Fibroblast of lung (primary cell): ENCODE measurements around the gene PSD4. TPM values are rescaled to one million over a fixed set of nuclear protein-coding genes. Genes with fewer than 3 reads are reported as not detected.

ENCODE experiments used
- DNase-seq, 2 donors: peaks; one replicate each; pipeline versions ENCODE4 v3.0.0 to v3.0.0-alpha.2; 2010; ENCODE audit warnings: low read depth in 2 of 2
- H2AFZ ChIP-seq: 2 replicates; pipeline ENCODE4 v1.5.1; 2012; ENCODE audit warnings: low read length, control low read depth, inconsistent platforms
- H3K27ac ChIP-seq: 2 replicates; pipeline ENCODE4 v1.5.1; 2011; ENCODE audit warnings: low read length, control low read depth; ENCODE audit not compliant: insufficient read depth
- H3K27me3 ChIP-seq: 2 replicates; pipeline ENCODE4 v1.5.1; 2011; ENCODE audit warnings: mild to moderate bottlenecking, low read length; ENCODE audit not compliant: control insufficient read depth, insufficient read depth
- H3K36me3 ChIP-seq: 2 replicates; pipeline ENCODE4 v1.5.1; 2011; ENCODE audit warnings: low read length; ENCODE audit not compliant: control insufficient read depth, insufficient read depth
- H3K4me1 ChIP-seq: 2 replicates; pipeline ENCODE4 v1.5.1; 2011; ENCODE audit warnings: low read length; ENCODE audit not compliant: control insufficient read depth, insufficient read depth; ENCODE audit errors: extremely low read depth
- H3K4me2 ChIP-seq: 2 replicates; pipeline ENCODE4 v1.5.1; 2011; ENCODE audit warnings: low read length, control low read depth; ENCODE audit not compliant: insufficient read depth; ENCODE audit errors: extremely low read depth
- H3K4me3 ChIP-seq, 4 experiments: fragments of 200-600 bp in 1 of 4; sonication (generic) in 1 of 4; replicated peaks in 1 of 4; 2 replicates each; pipeline ENCODE4 v1.5.1; 2011 to 2016; ENCODE audit warnings: low read length in 4 of 4, low read depth in 3 of 4, mild to moderate bottlenecking in 3 of 4, control low read depth in 2 of 4, inconsistent platforms in 1 of 4, mixed read lengths in 1 of 4; ENCODE audit not compliant: insufficient read depth in 1 of 4; ENCODE audit errors: control extremely low read depth in 1 of 4
- H3K79me2 ChIP-seq: 2 replicates; pipeline ENCODE4 v1.5.1; 2012; ENCODE audit warnings: mild to moderate bottlenecking, low read length, inconsistent platforms; ENCODE audit not compliant: control insufficient read depth, insufficient read depth
- H3K9ac ChIP-seq: 2 replicates; pipeline ENCODE4 v1.5.1; 2011; ENCODE audit warnings: mild to moderate bottlenecking, low read length, control low read depth; ENCODE audit not compliant: insufficient read depth
- H3K9me3 ChIP-seq: 2 replicates; pipeline ENCODE4 v1.5.1; 2012; ENCODE audit warnings: low read depth, low read length; ENCODE audit not compliant: control insufficient read depth, insufficient read depth
- H4K20me1 ChIP-seq: 2 replicates; pipeline ENCODE4 v1.5.1; 2011; ENCODE audit warnings: low read length; ENCODE audit not compliant: control insufficient read depth, insufficient read depth; ENCODE audit errors: extremely low read depth
- CTCF ChIP-seq, 2 donors: IDR thresholded peaks in 1 of 2; conservative IDR thresholded peaks in 1 of 2; 1 replicate in 1 of 2; 2 replicates in 1 of 2; pipeline ENCODE4 v1.5.1; 2011 to 2012; ENCODE audit warnings: low read length in 2 of 2, control low read depth in 1 of 2, inconsistent platforms in 1 of 2, low read depth in 1 of 2, mild to moderate bottlenecking in 1 of 2
- EZH2 ChIP-seq: IDR thresholded peaks from 2 replicates; pipeline ENCODE4 v1.5.1; 2012; ENCODE audit warnings: low read length, control low read depth, mild to moderate bottlenecking; ENCODE audit errors: missing control alignments
- polyA plus RNA-seq, 2 donors: library from polyadenylated mRNA; depleted of rRNA in 1 of 2; stranded (reverse) in 1 of 2; unstranded in 1 of 2; fragments of >200 nt; gene quantifications; 2 replicates each; pipeline ENCODE4 v1.2.1, GENCODE V29; 2011 to 2012; ENCODE audit warnings: missing spikeins in 1 of 2
- total RNA-seq: library from RNA; depleted of rRNA; stranded (reverse); fragments of >200 nt; gene quantifications from 2 replicates; pipeline ENCODE4 v1.2.1, GENCODE V29; 2014

PSD4 gene
- total and polyA plus RNA-seq, 2 donors (not counting 1 experiment from before 2014, with no cell fraction given) = 1.0 to 6.1 TPM

DNA sequence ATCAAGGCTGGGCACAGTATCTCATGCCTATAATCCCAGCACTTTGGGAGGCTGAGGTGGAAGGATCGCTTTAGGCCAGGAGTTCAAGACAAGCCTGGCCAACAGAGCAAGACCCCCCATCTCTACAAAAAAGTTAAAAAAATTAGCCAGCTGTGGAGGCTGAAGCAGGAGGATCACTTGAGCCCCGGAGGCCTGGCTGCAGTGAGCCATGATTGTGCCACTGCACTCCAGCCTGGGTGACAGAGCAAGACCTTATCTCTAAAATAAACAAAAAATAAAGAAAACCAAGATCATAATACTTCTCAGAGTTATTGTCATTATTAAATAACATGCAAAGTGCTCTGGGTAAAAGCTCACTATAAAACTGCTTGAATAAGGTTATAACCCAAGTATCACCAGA is 31.5 kb upstream of the PSD4 start:
- no peaks in the 10 kb centered on the region for H4K20me1 ChIP-seq
- H2AFZ ChIP-seq = no peak overlapping the region
- TF ChIP-seq CTCF (conservative IDR thresholded peaks at IDR 0.05 in 1 of 2, IDR thresholded peaks at IDR 0.05 in 1 of 2; ENCODE audit: low read depth in 1 of 2, low read length in 2 of 2) (no peak), EZH2 (no peak)
- no peaks in the 10 kb centered on the region for H3K79me2 ChIP-seq
- H3K4me2 ChIP-seq = no peak overlapping the region
- no peak for DNase-seq
- no peak overlapping the region for H3K9ac ChIP-seq
- no peaks in the 10 kb centered on the region for H3K4me1 ChIP-seq
- no peaks in the 10 kb centered on the region for H3K27me3 ChIP-seq
- H3K36me3 ChIP-seq = no peaks in the 10 kb centered on the region
- H3K9me3 ChIP-seq = no peaks in the 10 kb centered on the region
- H3K27ac ChIP-seq = no peak overlapping the region
- H3K4me3 ChIP-seq = no peak overlapping the region

GRCh38 chr2:113144259-113144658 is 29.5 kb upstream of the PSD4 start:
- no peaks in the 10 kb centered on the region for H3K36me3 ChIP-seq
- H3K79me2 ChIP-seq = no peaks in the 10 kb centered on the region
- no peak overlapping the region for H2AFZ ChIP-seq
- H3K4me1 ChIP-seq = no peaks in the 10 kb centered on the region
- no peak overlapping the region for H3K4me2 ChIP-seq
- no peaks in the 10 kb centered on the region for H4K20me1 ChIP-seq
- no peak overlapping the region for H3K4me3 ChIP-seq
- no peaks in the 10 kb centered on the region for H3K9me3 ChIP-seq
- H3K27ac ChIP-seq = no peak overlapping the region
- H3K9ac ChIP-seq = no peak overlapping the region
- no peak for DNase-seq
- peaks cover 2% of the 10 kb centered on the region for H3K27me3 ChIP-seq
- TF ChIP-seq CTCF (conservative IDR thresholded peaks at IDR 0.05 in 1 of 2, IDR thresholded peaks at IDR 0.05 in 1 of 2; ENCODE audit: low read depth in 1 of 2, low read length in 2 of 2) (no peak), EZH2 (no peak)

DNA sequence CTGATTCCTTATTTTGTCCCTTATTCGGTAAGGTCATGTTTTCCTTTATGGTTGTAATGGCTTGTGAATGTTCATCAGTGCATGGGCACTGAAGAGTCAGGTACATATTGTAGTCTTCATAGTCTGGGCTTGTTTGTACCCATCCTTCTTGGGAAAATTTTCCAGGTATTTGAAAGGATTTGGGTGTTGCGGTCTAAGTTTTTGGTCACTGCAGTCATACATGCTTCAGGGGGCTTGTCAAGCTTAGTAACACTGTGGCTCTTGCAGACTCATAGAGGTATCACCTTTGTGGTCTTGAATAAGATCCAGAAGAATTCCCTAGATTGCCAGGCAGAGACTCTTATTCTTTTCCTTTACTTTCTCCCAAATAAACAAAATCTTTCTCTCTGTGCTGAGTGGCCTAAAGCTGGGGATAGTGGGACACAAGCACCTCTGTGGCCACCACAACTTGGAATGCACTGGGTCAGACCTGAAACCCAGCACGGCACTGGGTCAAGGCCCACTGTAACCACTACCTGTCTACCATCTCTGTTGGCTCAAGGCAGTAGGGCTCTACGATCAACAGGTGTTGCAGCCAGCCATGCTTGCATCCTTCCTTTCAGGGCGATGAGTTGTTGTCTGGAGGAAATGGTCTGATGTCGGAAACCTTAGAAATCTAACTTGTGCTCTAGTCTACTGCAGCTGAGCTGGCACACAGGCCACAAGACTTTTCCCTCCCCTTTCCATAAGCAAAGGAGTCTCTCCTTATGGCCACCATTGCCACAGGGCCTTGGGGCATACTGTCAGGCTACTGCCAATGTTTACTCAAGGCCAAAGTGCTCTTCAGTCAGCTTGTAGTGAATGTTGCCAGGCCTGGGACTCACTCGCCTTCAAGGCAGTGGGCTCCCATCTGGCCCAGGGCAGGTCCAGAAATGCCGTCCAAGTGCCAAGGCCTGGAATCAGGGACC is 24.9 kb upstream of the PSD4 start:
- no peak overlapping the region for H3K4me3 ChIP-seq
- H3K27me3 ChIP-seq = peaks cover 2% of the 10 kb centered on the region
- H3K4me1 ChIP-seq = no peaks in the 10 kb centered on the region
- no peak overlapping the region for H3K4me2 ChIP-seq
- DNase-seq = peak in 1 of 2 donors; percentile 12
- H2AFZ ChIP-seq = no peak overlapping the region
- no peaks in the 10 kb centered on the region for H4K20me1 ChIP-seq
- no peak overlapping the region for H3K9ac ChIP-seq
- H3K9me3 ChIP-seq = no peaks in the 10 kb centered on the region
- no peak for TF ChIP-seq CTCF (conservative IDR thresholded peaks at IDR 0.05 in 1 of 2, IDR thresholded peaks at IDR 0.05 in 1 of 2; ENCODE audit: low read depth in 1 of 2, low read length in 2 of 2)
- no peak for TF ChIP-seq EZH2
- no peaks in the 10 kb centered on the region for H3K79me2 ChIP-seq
- no peaks in the 10 kb centered on the region for H3K36me3 ChIP-seq
- H3K27ac ChIP-seq = no peak overlapping the region
